ENCODE data around the gene GALNT13. TPM values are rescaled to one million over a fixed set of nuclear protein-coding genes. Genes with fewer than 3 reads are reported as not detected.

Gene GALNT13
- total and polyA plus RNA-seq, 2 of the 13 experiments (the other 11 are each of a cell fraction or from before 2014, with no cell fraction given), result 1.3 to 5.0 TPM

DNA sequence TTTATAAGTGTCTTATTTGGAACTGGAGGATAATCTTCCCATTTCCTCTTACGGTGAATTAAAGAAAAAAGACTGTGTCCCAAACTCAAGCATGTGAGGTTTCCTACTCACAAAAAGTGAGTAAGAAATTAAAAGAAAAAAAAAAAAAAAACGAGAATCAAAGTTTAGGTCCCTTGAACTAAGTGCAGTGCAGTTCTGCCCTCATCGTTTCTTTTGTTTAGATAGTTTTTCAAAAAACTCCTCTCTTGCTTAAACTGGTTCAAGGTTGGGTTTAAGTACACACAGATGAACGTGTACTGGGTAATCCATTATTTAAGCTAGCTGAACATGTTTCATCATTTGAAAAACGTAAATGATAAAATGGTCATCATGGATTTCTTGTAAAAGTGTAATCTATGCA lies 590.9 kb downstream of the GALNT13 start (continued):
- TF ChIP-seq HNF4G (IDR thresholded peaks at IDR 0.05; ENCODE audit: borderline replicate concordance, low read depth, low read length) (peak; percentile 43; the same call in 1 of the 2 replicates), HNF4G (CRISPR knock-in tag; IDR thresholded peaks at IDR 0.05; ENCODE audit: borderline replicate concordance, low read depth) (no peak), NCOA2 (CRISPR knock-in tag; IDR thresholded peaks at IDR 0.05) (peak; percentile 87), PITX1 (CRISPR knock-in tag; IDR thresholded peaks at IDR 0.05) (peak; percentile 63), LCORL (IDR thresholded peaks at IDR 0.05) (peak; percentile 40; the same call in 1 of the 2 replicates), LCORL (CRISPR knock-in tag; IDR thresholded peaks at IDR 0.05) (0 out of 2 replicates have a peak, but pooled peaks have one; percentile 35), ZNF44 (CRISPR knock-in tag; IDR thresholded peaks at IDR 0.05) (no peak), TARDBP (CRISPR knock-in tag; IDR thresholded peaks at IDR 0.05) (0 out of 2 replicates have a peak, but pooled peaks have one; percentile 32), EHMT2 (IDR thresholded peaks at IDR 0.05; ENCODE audit: borderline replicate concordance, low read depth, low read length) (peak; percentile 90; the same call in 1 of the 2 replicates), NCOA1 (CRISPR knock-in tag; IDR thresholded peaks at IDR 0.05) (peak; percentile 23; the same call in 1 of the 2 replicates), GATAD2A (CRISPR knock-in tag; IDR thresholded peaks at IDR 0.05) (peak; percentile 94), SOX13 (IDR thresholded peaks at IDR 0.05) (no peak), SOX13 (CRISPR knock-in tag; conservative IDR thresholded peaks at IDR 0.05 in 1 of 2, IDR thresholded peaks at IDR 0.05 in 1 of 2) (peak in 1 of 2 experiments; percentile 84; a peak in 2 of 4 replicates), HMG20A (CRISPR knock-in tag; IDR thresholded peaks at IDR 0.05; ENCODE audit: borderline replicate concordance) (peak; percentile 85; the same call in 1 of the 2 replicates), SNRNP70 (IDR thresholded peaks at IDR 0.05; ENCODE audit: low read depth, low read length) (no peak), ARNTL (CRISPR knock-in tag; IDR thresholded peaks at IDR 0.05) (peak; percentile 70; the same call in 1 of the 2 replicates), POLR2G (IDR thresholded peaks at IDR 0.05; ENCODE audit: low read depth, low read length) (no peak), HNF4A (CRISPR knock-in tag; IDR thresholded peaks at IDR 0.05) (peak; percentile 82)
- TF ChIP-seq, protein P1, sequence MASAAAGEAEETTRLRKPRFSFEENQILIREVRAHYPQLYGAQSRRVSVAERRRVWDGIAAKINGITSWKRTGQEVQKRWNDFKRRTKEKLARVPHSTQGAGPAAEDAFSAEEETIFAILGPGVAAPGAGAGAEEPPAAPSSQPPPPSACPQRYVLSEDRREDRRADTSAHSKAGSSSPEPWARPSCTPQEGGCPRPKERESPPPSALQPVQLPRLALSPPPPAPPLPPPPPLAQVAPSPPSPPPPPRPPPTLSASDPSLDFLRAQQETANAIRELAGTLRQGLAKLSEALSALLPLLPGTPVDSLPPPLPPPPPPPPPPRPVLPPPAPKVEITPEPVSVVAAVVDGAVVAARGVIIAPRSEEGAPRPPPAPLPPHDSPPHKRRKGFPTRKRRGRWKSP (CRISPR knock-in tag; IDR thresholded peaks at IDR 0.05), result no peak
- TF ChIP-seq, protein P2, sequence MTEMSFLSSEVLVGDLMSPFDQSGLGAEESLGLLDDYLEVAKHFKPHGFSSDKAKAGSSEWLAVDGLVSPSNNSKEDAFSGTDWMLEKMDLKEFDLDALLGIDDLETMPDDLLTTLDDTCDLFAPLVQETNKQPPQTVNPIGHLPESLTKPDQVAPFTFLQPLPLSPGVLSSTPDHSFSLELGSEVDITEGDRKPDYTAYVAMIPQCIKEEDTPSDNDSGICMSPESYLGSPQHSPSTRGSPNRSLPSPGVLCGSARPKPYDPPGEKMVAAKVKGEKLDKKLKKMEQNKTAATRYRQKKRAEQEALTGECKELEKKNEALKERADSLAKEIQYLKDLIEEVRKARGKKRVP (CRISPR knock-in tag; IDR thresholded peaks at IDR 0.05), result peak in 1 of 2 experiments; percentile 74; a peak in 1 of 4 replicates
- TF ChIP-seq, protein P3, sequence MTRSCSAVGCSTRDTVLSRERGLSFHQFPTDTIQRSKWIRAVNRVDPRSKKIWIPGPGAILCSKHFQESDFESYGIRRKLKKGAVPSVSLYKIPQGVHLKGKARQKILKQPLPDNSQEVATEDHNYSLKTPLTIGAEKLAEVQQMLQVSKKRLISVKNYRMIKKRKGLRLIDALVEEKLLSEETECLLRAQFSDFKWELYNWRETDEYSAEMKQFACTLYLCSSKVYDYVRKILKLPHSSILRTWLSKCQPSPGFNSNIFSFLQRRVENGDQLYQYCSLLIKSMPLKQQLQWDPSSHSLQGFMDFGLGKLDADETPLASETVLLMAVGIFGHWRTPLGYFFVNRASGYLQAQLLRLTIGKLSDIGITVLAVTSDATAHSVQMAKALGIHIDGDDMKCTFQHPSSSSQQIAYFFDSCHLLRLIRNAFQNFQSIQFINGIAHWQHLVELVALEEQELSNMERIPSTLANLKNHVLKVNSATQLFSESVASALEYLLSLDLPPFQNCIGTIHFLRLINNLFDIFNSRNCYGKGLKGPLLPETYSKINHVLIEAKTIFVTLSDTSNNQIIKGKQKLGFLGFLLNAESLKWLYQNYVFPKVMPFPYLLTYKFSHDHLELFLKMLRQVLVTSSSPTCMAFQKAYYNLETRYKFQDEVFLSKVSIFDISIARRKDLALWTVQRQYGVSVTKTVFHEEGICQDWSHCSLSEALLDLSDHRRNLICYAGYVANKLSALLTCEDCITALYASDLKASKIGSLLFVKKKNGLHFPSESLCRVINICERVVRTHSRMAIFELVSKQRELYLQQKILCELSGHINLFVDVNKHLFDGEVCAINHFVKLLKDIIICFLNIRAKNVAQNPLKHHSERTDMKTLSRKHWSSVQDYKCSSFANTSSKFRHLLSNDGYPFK (CRISPR knock-in tag; IDR thresholded peaks at IDR 0.05; ENCODE audit: borderline replicate concordance), result no peak
- TF ChIP-seq, protein P4, sequence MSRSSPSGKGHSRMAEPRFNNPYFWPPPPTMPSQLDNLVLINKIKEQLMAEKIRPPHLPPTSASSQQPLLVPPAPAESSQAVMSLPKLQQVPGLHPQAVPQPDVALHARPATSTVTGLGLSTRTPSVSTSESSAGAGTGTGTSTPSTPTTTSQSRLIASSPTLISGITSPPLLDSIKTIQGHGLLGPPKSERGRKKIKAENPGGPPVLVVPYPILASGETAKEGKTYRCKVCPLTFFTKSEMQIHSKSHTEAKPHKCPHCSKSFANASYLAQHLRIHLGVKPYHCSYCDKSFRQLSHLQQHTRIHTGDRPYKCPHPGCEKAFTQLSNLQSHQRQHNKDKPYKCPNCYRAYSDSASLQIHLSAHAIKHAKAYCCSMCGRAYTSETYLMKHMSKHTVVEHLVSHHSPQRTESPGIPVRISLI (CRISPR knock-in tag; IDR thresholded peaks at IDR 0.05; ENCODE audit: borderline replicate concordance), result peak; percentile 96
